22Rv1 (cell line): ENCODE data around the gene ETV4.

Experiments used
- CTCF ChIP-seq: fragments of 450-650 bp; IDR thresholded peaks from 2 replicates; pipeline ENCODE4 v1.5.1; 2017; ENCODE audit warnings: mild to moderate bottlenecking
- ZFX ChIP-seq: fragments of 450-650 bp; IDR thresholded peaks from 2 replicates; pipeline ENCODE4 v1.6.1; 2017; ENCODE audit warnings: antibody characterized with exemption, borderline replicate concordance

DNA sequence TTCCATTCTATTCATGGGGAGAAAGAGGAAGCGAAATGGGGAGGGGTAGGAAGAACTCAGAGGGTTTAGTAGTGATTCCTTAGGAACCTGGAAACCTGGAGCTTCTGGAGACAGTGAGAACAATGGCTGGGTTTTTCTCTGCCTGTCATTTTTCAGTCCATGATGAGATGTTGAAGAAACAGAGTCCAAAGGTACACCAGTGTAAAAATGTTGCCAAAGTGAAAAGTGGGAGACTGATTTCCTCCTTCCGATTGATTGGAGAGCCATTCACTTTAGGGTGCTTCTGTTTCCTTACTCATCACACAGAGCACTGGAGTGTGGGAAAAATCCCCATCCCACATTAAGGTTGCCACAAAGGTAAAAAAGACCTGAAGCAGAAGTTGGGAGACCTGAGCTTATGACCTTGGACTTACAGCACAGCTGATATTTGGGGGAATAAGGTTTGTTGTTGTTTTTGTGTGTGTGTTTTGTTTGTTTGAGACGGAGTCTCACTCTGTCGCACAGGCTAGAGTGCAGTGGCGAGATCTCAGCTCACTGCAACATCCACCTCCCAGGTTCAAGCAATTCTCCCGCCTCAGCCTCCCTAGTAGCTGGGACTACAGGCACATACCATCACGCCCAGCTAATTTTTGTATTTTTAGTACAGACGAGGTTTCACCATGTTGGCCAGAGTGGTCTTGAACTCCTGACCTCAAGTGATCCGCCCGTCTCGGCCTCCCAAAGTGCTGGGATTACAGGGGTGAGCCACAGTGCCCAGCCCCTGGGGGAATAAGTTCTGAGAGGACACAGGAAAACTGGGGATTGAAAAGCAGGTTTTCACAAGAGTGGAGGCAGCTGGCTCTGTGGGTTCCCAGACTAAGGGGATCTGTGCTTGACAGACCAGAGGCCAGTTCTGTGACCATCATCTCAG lies 63.8 kb downstream of the ETV4 start:
- TF ChIP-seq CTCF = no peak
- TF ChIP-seq ZFX = no peak
